ENCODE measurements around the gene RMI2.
A peak's percentile ranks its signal among the peaks of the same experiment; 100 is the strongest.

Gene RMI2

GRCh38 chr16:11386054-11386680 is 40.9 kb downstream of the RMI2 start:
- no peak for DNase-seq

- DNase-seq: no peak
Observed at GRCh38 chr16:11386791-11387546, 41.7 kb downstream of the RMI2 start.

GRCh38 chr16:11389083-11389482 is 43.8 kb downstream of the RMI2 start:
- no peak for DNase-seq

GRCh38 chr16:11389631-11390565 is 44.6 kb downstream of the RMI2 start:
- DNase-seq: peak in 1 of 5 donors; percentile 33

GRCh38 chr16:11390573-11391495 is 45.6 kb downstream of the RMI2 start:
- DNase-seq: no peak

- DNase-seq: no peak
Observed at GRCh38 chr16:11391576-11391975, 46.3 kb downstream of the RMI2 start.

GRCh38 chr16:11392041-11392581 is 46.9 kb downstream of the RMI2 start:
- no peak for DNase-seq

- no peak for DNase-seq
Observed at GRCh38 chr16:11393366-11393765, 48.1 kb downstream of the RMI2 start.

- no peak for DNase-seq
Observed at GRCh38 chr16:11393861-11394592, 48.8 kb downstream of the RMI2 start.

GRCh38 chr16:11394593-11394960 is 49.3 kb downstream of the RMI2 start:
- no peak for DNase-seq

- DNase-seq: no peak
Observed at GRCh38 chr16:11395008-11395948, 50.0 kb downstream of the RMI2 start.

- DNase-seq: no peak
Observed at GRCh38 chr16:11395949-11396240, 50.6 kb downstream of the RMI2 start.

GRCh38 chr16:11396241-11397048 is 51.2 kb downstream of the RMI2 start:
- DNase-seq: peak in 4 of 5 donors; percentile 34 to 62 (median 48)

- DNase-seq: no peak
Observed at GRCh38 chr16:11398136-11398535, 52.9 kb downstream of the RMI2 start.

GRCh38 chr16:11398851-11399250 is 53.6 kb downstream of the RMI2 start:
- DNase-seq: no peak

GRCh38 chr16:11399261-11399831 is 54.1 kb downstream of the RMI2 start:
- no peak for DNase-seq

GRCh38 chr16:11400076-11400475 is 54.8 kb downstream of the RMI2 start:
- no peak for DNase-seq

All from T-helper 1 cell (primary cell).